C4-2B (cell line): ENCODE results near the gene MYH16.

ENCODE experiments used
- ZFX ChIP-seq: fragments of 450-650 bp; IDR thresholded peaks from 2 replicates; pipeline ENCODE4 v1.6.1; 2017
- TF ChIP-seq, protein P1 (sequence below): fragments of 450-650 bp; conservative IDR thresholded peaks from 2 replicates; pipeline ENCODE4 v1.5.1; 2017; ENCODE audit warnings: mild to moderate bottlenecking

GRCh38 chr7:99331002-99331401 is 58.4 kb downstream of the MYH16 start:
- TF ChIP-seq, protein P1, sequence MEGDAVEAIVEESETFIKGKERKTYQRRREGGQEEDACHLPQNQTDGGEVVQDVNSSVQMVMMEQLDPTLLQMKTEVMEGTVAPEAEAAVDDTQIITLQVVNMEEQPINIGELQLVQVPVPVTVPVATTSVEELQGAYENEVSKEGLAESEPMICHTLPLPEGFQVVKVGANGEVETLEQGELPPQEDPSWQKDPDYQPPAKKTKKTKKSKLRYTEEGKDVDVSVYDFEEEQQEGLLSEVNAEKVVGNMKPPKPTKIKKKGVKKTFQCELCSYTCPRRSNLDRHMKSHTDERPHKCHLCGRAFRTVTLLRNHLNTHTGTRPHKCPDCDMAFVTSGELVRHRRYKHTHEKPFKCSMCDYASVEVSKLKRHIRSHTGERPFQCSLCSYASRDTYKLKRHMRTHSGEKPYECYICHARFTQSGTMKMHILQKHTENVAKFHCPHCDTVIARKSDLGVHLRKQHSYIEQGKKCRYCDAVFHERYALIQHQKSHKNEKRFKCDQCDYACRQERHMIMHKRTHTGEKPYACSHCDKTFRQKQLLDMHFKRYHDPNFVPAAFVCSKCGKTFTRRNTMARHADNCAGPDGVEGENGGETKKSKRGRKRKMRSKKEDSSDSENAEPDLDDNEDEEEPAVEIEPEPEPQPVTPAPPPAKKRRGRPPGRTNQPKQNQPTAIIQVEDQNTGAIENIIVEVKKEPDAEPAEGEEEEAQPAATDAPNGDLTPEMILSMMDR: no peak
- TF ChIP-seq ZFX: no peak
